HepG2 (cell line): ENCODE results near the gene RINL. TPM values are rescaled to one million over a fixed set of nuclear protein-coding genes. Genes with fewer than 3 reads are reported as not detected.

Experiments used
- ATRX ChIP-seq: sonication (generic); formaldehyde crosslinking; IDR thresholded peaks from 2 replicates; pipeline ENCODE4 v1.4.0; 2020; ENCODE audit warnings: missing genetic modification reagents, borderline replicate concordance
- DNMT3B ChIP-seq: conservative IDR thresholded peaks from 2 replicates; pipeline ENCODE4 v1.6.1; 2016; ENCODE audit warnings: missing biosample characterization, control low read depth
- E2F1 ChIP-seq: sonication (generic); formaldehyde crosslinking; IDR thresholded peaks from 2 replicates; pipeline ENCODE4 v1.5.0; 2020; ENCODE audit warnings: missing genetic modification reagents
- GLI4 ChIP-seq: sonication (generic); formaldehyde crosslinking; IDR thresholded peaks from 2 replicates; pipeline ENCODE4 v1.5.1; 2020; ENCODE audit warnings: missing genetic modification reagents, mild to moderate bottlenecking, moderate library complexity, borderline replicate concordance
- HOXA9 ChIP-seq: sonication (generic); formaldehyde crosslinking; IDR thresholded peaks from 2 replicates; pipeline ENCODE4 v1.8.1; 2022; ENCODE audit warnings: missing genetic modification reagents, mild to moderate bottlenecking, moderate library complexity, borderline replicate concordance
- IKZF5 ChIP-seq: IDR thresholded peaks from 2 replicates; pipeline ENCODE4 v1.6.1; 2018; ENCODE audit warnings: missing genetic modification reagents, mild to moderate bottlenecking, missing compliant biosample characterization
- KAT7 ChIP-seq: IDR thresholded peaks from 2 replicates; pipeline ENCODE4 v1.6.1; 2018; ENCODE audit warnings: borderline replicate concordance, missing compliant biosample characterization
- KLF6 ChIP-seq: IDR thresholded peaks from 2 replicates; pipeline ENCODE4 v1.8.0; 2016; ENCODE audit warnings: missing biosample characterization, missing genetic modification reagents
- KLF9 ChIP-seq: IDR thresholded peaks from 2 replicates; pipeline ENCODE4 v1.6.1; 2016; ENCODE audit warnings: low read depth
- PHF20 ChIP-seq: sonication (generic); formaldehyde crosslinking; IDR thresholded peaks from 2 replicates; pipeline ENCODE4 v1.5.0; 2020; ENCODE audit warnings: mild to moderate bottlenecking, missing genetic modification reagents
- RAD51 ChIP-seq: fragments of 450-650 bp; IDR thresholded peaks from 2 replicates; pipeline ENCODE4 v1.6.1; 2016; ENCODE audit warnings: borderline replicate concordance
- RERE ChIP-seq: IDR thresholded peaks from 2 replicates; pipeline ENCODE4 v1.6.1; 2016; ENCODE audit warnings: low read depth, missing genetic modification reagents, missing compliant biosample characterization
- RNF2 ChIP-seq: fragments of 450-650 bp; conservative IDR thresholded peaks from 2 replicates; pipeline ENCODE4 v1.6.1; 2016; ENCODE audit warnings: low read depth
- SIN3A ChIP-seq: IDR thresholded peaks from 2 replicates; pipeline ENCODE4 v1.6.1; 2011; ENCODE audit warnings: low read depth, mild to moderate bottlenecking, control low read depth, low read length, borderline replicate concordance
- SNAPC5 ChIP-seq: sonication (generic); formaldehyde crosslinking; IDR thresholded peaks from 2 replicates; pipeline ENCODE4 v1.8.1; 2023; ENCODE audit warnings: mild to moderate bottlenecking, missing genetic modification reagents, borderline replicate concordance
- ZNF296 ChIP-seq: sonication (generic); formaldehyde crosslinking; conservative IDR thresholded peaks from 2 replicates; pipeline ENCODE4 v1.5.0; 2020; ENCODE audit warnings: mild to moderate bottlenecking, missing genetic modification reagents
- ZNF326 ChIP-seq: sonication (generic); formaldehyde crosslinking; IDR thresholded peaks from 2 replicates; pipeline ENCODE4 v1.4.0; 2020; ENCODE audit warnings: missing genetic modification reagents, borderline replicate concordance
- ZNF576 ChIP-seq: sonication (generic); formaldehyde crosslinking; IDR thresholded peaks from 2 replicates; pipeline ENCODE4 v1.4.0; 2020; ENCODE audit warnings: mild to moderate bottlenecking, missing genetic modification reagents
- ZNF766 ChIP-seq: sonication (generic); formaldehyde crosslinking; IDR thresholded peaks from 2 replicates; pipeline ENCODE4 v1.5.0; 2020; ENCODE audit warnings: missing genetic modification reagents, borderline replicate concordance
- ZNF781 ChIP-seq: sonication (generic); formaldehyde crosslinking; IDR thresholded peaks from 2 replicates; pipeline ENCODE4 v1.5.1; 2020; ENCODE audit warnings: borderline replicate concordance, mild to moderate bottlenecking, missing genetic modification reagents; ENCODE audit errors: not compliant biosample characterization
- polyA plus RNA-seq, 8 experiments: library from polyadenylated mRNA; depleted of rRNA in 3 of 8; stranded (reverse) in 7 of 8; unstranded in 1 of 8; fragments of >200 nt; fragmentation: Illumina TruSeq in 4 of 8; extraction: Trizol in 4 of 8; gene quantifications; 2 replicates each; pipeline versions ENCODE4 v1.2.1 to v1.2.3, GENCODE V29; 2011 to 2016; ENCODE audit warnings: low read depth in 4 of 8, missing spikeins in 1 of 8, mixed read lengths in 1 of 8; ENCODE audit not compliant: insufficient read depth in 1 of 8
- total RNA-seq, 5 experiments: library from RNA; depleted of rRNA; stranded (reverse); fragments of >200 nt; fragmentation: Illumina TruSeq; extraction: Trizol; gene quantifications; 2 replicates each; pipeline ENCODE4 v1.2.3, GENCODE V29; 2016; ENCODE audit warnings: low read depth in 1 of 5

The RINL gene
- total and polyA plus RNA-seq, 2 of the 13 experiments (the other 11 are each of a cell fraction or from before 2014, with no cell fraction given) = 11.4 to 18.0 TPM

- no peak for TF ChIP-seq ZNF326
- TF ChIP-seq RERE (CRISPR knock-in tag) = no peak
- TF ChIP-seq ZNF576 (CRISPR knock-in tag) = no peak
- TF ChIP-seq ZNF766 (CRISPR knock-in tag) = no peak
- no peak for TF ChIP-seq RNF2
- TF ChIP-seq SIN3A = no peak
- peak; percentile 83 for TF ChIP-seq ZNF781 (CRISPR knock-in tag)
- no peak for TF ChIP-seq KLF6 (CRISPR knock-in tag)
- no peak for TF ChIP-seq ATRX (CRISPR knock-in tag)
- TF ChIP-seq KLF9 (CRISPR knock-in tag) = no peak
- no peak for TF ChIP-seq SNAPC5 (CRISPR knock-in tag)
- TF ChIP-seq DNMT3B = no peak
- TF ChIP-seq PHF20 (CRISPR knock-in tag) = no peak
- TF ChIP-seq GLI4 (CRISPR knock-in tag) = peak; percentile 68; the same call in 1 of the 2 replicates
- TF ChIP-seq ZNF296 (CRISPR knock-in tag) = no peak
- no peak for TF ChIP-seq E2F1 (CRISPR knock-in tag)
- no peak for TF ChIP-seq RAD51
- TF ChIP-seq KAT7 (CRISPR knock-in tag) = no peak
- TF ChIP-seq HOXA9 (CRISPR knock-in tag) = no peak
- TF ChIP-seq IKZF5 (CRISPR knock-in tag) = no peak
Measured at GRCh38 chr19:38850976-38851621, 27.0 kb downstream of the RINL start (continued).
